ENCODE data around the gene UXS1. TPM values are rescaled to one million over a fixed set of nuclear protein-coding genes. Genes with fewer than 3 reads are reported as not detected.
A peak's percentile ranks its signal among the peaks of the same experiment; 100 is the strongest.

UXS1 gene
- total RNA-seq (2021; fragmentation: NEBNext Ultra II Directional; extraction: Animal tissue kit (Norgen Biotek cat#: 25700)) (60.9 and 63.4 TPM in 2 replicates), polyA plus RNA-seq (2011; rRNA removed) (43.8 and 44.5 TPM in 2 replicates), polyA minus RNA-seq (2011; rRNA and poly(A)+ RNA removed) (100 and 131 TPM in 2 replicates)
- polyA plus RNA-seq (2011; cell fraction: cytosol; rRNA removed), result 51.9 TPM
- polyA plus RNA-seq (2011; cell fraction: nucleus; rRNA removed), result 81.3 TPM
- polyA plus RNA-seq (2012, experiment 1 of 2), result 50.4 to 58.6 TPM (median 54.2 TPM) in 4 replicates
- polyA plus RNA-seq (2012, experiment 2 of 2), result 20.3 TPM
- 73.3 TPM for polyA plus RNA-seq (2013, experiment 1 of 2)
- polyA plus RNA-seq (2013, experiment 2 of 2), result 86.5 TPM
- polyA minus RNA-seq (2011; cell fraction: cytosol; rRNA and poly(A)+ RNA removed), result 47.3 TPM
- polyA minus RNA-seq (2011; cell fraction: nucleus; rRNA and poly(A)+ RNA removed), result 112 TPM
- long read RNA-seq, experiment 1, transcript UXS1-203 (15 exons, 1,839 nt), result major isoform, 9 of 55 reads
- long read RNA-seq, experiment 1, partial matches to known transcripts, result 17 of 55 reads
- long read RNA-seq, experiment 1, other reads (novel, unspliced or antisense), result 25 of 55 reads
- long read RNA-seq, experiment 2, transcript UXS1-203 (15 exons, 1,839 nt), result major isoform, 5 of 17 reads
- long read RNA-seq, experiment 2, partial matches to known transcripts, result 8 of 17 reads
- long read RNA-seq, experiment 2, other reads (novel, unspliced or antisense), result 2 of 17 reads

DNA sequence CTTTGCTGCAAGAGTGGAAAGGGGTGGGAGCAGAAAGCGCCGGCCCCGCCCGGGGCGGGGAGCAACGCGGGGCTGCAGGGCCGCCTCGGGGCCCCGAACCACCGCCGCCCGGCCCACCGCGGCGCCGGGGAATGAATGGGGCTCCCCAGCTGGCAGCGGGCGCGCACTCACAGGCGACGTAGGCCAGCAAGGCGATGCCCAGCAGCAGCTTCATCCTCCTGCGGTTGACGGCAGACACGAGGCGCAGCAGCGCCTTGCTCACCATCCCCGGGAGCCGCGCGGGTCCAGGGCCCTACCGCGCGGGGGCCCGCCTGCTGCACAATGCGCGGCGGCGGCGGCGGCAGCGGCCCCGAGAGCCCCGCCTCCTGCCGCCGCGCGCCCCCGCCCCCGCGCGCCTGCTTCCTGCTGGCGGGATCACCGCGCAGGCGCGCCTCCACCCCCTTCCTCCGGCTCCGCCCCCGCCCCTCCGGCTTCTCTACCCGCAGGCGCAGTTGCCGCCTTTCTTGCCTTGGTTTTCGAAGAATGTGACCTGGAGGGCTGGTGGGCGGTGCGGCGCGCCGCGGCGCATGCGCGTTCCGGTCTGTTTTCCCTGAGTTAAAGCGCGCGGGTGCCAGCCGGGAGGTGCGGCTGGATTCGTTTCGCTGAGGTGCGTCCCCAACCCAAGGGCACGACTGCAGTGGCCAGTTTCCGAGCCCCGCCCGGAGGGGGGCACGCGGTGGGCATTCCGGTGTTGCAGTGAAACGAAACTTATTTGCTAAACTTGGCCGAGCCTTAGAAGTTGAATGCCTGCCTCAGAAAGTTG lies at the start of gene UXS1:
TSS of gene UXS1 (minus strand) at position 325 of the 802 bp plus-strand sequence. CDS start at position 265, 60 bp downstream.
- peak within 1 kb of the TSS; percentile 52 for H3K56ac ChIP-seq (replicated peaks; ENCODE audit: insufficient read length, low read depth, low read length)
- H3K79me2 ChIP-seq (ENCODE audit: control insufficient read depth in 1 of 2, insufficient read depth in 2 of 2, low read length in 2 of 2), result peaks cover 14 to 41% of the 10 kb centered on the region in 2 experiments
- H3K4me1 ChIP-seq (replicated peaks in 1 of 4; ENCODE audit: control insufficient read depth in 3 of 4, insufficient read depth in 4 of 4, low read length in 3 of 4), result peaks cover 6 to 19% (median 12%) of the 10 kb centered on the region in 4 experiments
- H2BK12ac ChIP-seq (ENCODE audit: low read depth, low read length), result 0 out of 2 replicates have a peak within 1 kb of the TSS, but pooled peaks have one; percentile 39
- no peak within 1 kb of the TSS for H4K91ac ChIP-seq (replicated peaks; ENCODE audit: insufficient read length, low read length)
- no peak within 1 kb of the TSS for H2BK20ac ChIP-seq (ENCODE audit: low read length)
- no peak within 1 kb of the TSS for H3K14ac ChIP-seq (ENCODE audit: insufficient read length)
- no peak within 1 kb of the TSS for H3K4ac ChIP-seq (replicated peaks; ENCODE audit: insufficient read length, low read depth, low read length)
- H2AK5ac ChIP-seq (ENCODE audit: low read depth, low read length), result 0 out of 2 replicates have a peak within 1 kb of the TSS, but pooled peaks have one; percentile 89
- DNase-seq (ENCODE audit: low read depth in 1 of 2, low spot score in 2 of 2) (peak; percentile 94 to 96), FAIRE-seq (no peak)
- POLR2A ChIA-PET (ENCODE audit: partially characterized antibody), result interaction anchor here (1.0 kb wide), 1 partner anchor 29 kb away, joined by 3 read pairs; no protein-coding TSS in a partner anchor
- peak within 1 kb of the TSS; percentile 85; the same call in 1 of the 2 replicates for H2BK5ac ChIP-seq (ENCODE audit: low read depth, low read length)
- H3K79me1 ChIP-seq (ENCODE audit: low read depth, low read length), result 0 out of 2 replicates have a peak, but pooled peaks cover 5% of the 10 kb centered on the region
- H3K9ac ChIP-seq (replicated peaks in 1 of 4; ENCODE audit: extremely low read depth in 1 of 4, low read depth in 3 of 4, low read length in 3 of 4), result peak within 1 kb of the TSS; percentile 72 to 88 (median 78)
- H3K27ac ChIP-seq (ENCODE audit: low read depth, low read length), result peak within 1 kb of the TSS; percentile 75; the same call in 1 of the 2 replicates
- H4K8ac ChIP-seq (ENCODE audit: extremely low read depth, insufficient read depth, low read length), result peak within 1 kb of the TSS; percentile 93
- no peak within 1 kb of the TSS for H2BK15ac ChIP-seq (ENCODE audit: low read length)
- H2AFZ ChIP-seq (ENCODE audit: low read length), result no peak within 1 kb of the TSS; the same call in none of the 2 replicates
- CTCF ChIA-PET (ENCODE audit: partially characterized antibody), result interaction anchor here (1.8 kb wide), 1 partner anchor 27 kb away, joined by 7 read pairs; no protein-coding TSS in a partner anchor
- H3K4me3 ChIP-seq (ENCODE audit: extremely low read depth in 1 of 4, insufficient read depth in 2 of 4, low read depth in 3 of 4, low read length in 4 of 4), result peak within 1 kb of the TSS; percentile 75 to 99 (median 83)
- H3K18ac ChIP-seq (ENCODE audit: extremely low read depth, low read length), result peak within 1 kb of the TSS; percentile 98
- H3K4me2 ChIP-seq (ENCODE audit: insufficient read depth in 1 of 2, low read depth in 2 of 2, low read length in 2 of 2), result peak within 1 kb of the TSS; percentile 89 to 97
- no peaks in the 10 kb centered on the region for H3K36me3 ChIP-seq (ENCODE audit: control insufficient read depth in 2 of 4, insufficient read depth in 4 of 4, low read length in 3 of 4)
- no peak within 1 kb of the TSS for H3K23ac ChIP-seq (ENCODE audit: insufficient read length)
- H4K5ac ChIP-seq (ENCODE audit: insufficient read length, low read depth, low read length), result peak within 1 kb of the TSS; percentile 74
- 3% methylated on average over 40 of the region's 93 CpGs; no CpG with 5 or more reads in 1 of the 2 experiments for WGBS, 2 experiments (ENCODE audit: extremely low coverage in 1 of 2, insufficient coverage in 1 of 2, insufficient read length in 1 of 2, insufficient replicate concordance in 2 of 2, low coverage in 1 of 2, low lambda C conversion rate in 2 of 2, missing lambda C conversion rate in 1 of 2)
- peaks cover 7% of the 10 kb centered on the region for H3K23me2 ChIP-seq (ENCODE audit: low read depth, low read length)
- no peaks in the 10 kb centered on the region for H3K9me3 ChIP-seq (ENCODE audit: insufficient read depth in 2 of 2, low read depth in 1 of 2, low read length in 1 of 2)
- H3K27me3 ChIP-seq (replicated peaks in 1 of 4; ENCODE audit: control insufficient read depth in 3 of 4, extremely low read depth in 1 of 4, insufficient read depth in 3 of 4, low read length in 3 of 4), result no peaks in the 10 kb centered on the region
- peaks cover 4 to 20% of the 10 kb centered on the region in 2 experiments for H4K20me1 ChIP-seq (replicated peaks in 1 of 2; ENCODE audit: control insufficient read depth in 1 of 2, insufficient read depth in 2 of 2, low read length in 2 of 2)
- H2BK120ac ChIP-seq (replicated peaks; ENCODE audit: low read depth, low read length), result no peak within 1 kb of the TSS
- TF ChIP-seq E2F6 (IDR thresholded peaks at IDR 0.05) (peak; percentile 85), EGR1 (IDR thresholded peaks at IDR 0.05; ENCODE audit: borderline replicate concordance, low read depth, low read length) (peak; percentile 70), EP300 (IDR thresholded peaks at IDR 0.05; ENCODE audit: borderline replicate concordance in 1 of 2, low read depth in 2 of 2, low read length in 2 of 2) (no peak), SRF (IDR thresholded peaks at IDR 0.05; ENCODE audit: low read depth, low read length) (no peak), RFX5 (IDR thresholded peaks at IDR 0.05; ENCODE audit: borderline replicate concordance, low read depth, low read length) (no peak), JUN (IDR thresholded peaks at IDR 0.05; ENCODE audit: low read depth, low read length) (no peak), TAF1 (IDR thresholded peaks at IDR 0.05; ENCODE audit: low read depth, low read length) (peak; percentile 57)

Data from H1 (cell line).